HG03442 (cell line): ENCODE data around the gene DIPK1C.

Experiments
- ATAC-seq: cut with Tn5 transposase; IDR thresholded peaks from one replicate; pipeline ENCODE4 v1.9.1; 2021; ENCODE audit warnings: mild to moderate bottlenecking, moderate library complexity; ENCODE audit not compliant: unreplicated experiment

DIPK1C gene

DNA sequence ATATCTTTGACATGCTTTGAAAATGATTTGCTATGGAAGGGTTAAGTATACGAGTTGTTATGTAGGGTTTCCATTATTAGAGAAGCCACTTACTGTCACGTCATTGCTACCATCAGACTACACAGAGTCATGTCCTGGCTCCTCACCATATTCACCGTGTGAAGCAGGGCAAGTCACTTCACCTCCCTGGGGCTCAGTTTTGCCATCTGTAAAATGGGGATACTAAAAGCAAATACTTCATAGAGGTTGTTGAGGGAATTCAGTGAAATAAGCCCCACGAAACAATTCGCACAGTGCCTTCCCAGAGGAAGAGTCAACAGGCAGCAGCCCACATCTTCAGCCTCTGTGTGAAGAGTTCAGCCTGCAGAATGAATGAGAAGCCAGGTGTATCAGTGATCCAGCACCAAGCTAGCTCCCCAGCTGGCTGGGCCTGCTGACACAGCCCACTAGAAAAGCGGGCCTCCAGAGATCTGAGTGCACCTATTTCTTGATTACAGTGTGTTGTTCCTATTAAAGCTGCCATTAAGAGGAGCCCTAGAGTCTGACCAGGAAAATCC is 3.4 kb downstream of the DIPK1C start:
- ATAC-seq = no peak

DNA sequence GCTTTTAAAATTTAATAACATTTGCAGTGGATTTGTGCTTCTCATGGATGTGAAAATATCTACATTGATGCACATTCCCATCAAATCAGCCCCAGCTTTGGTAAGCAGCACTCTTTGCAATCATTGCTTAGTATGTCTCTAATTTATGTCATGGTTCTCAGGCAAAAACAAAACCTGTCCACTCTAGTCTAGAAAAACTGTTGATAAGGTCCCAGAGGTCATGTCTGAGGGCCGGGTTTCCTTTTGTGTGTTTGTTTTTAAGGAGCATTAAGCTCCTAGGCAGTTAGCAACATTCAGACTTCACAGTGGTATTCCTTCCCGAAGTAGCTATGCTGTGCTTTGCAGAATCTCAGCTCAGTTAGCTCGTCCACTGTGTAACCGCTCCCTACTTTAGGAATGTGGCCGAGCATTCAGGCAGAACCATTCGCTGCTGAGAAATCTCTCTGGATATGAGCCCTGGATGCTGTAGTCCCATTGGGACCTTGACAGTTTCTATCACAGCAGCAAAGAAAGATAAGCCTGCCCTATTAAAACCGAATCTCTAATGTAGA is 4.0 kb downstream of the DIPK1C start:
- no peak for ATAC-seq

DNA sequence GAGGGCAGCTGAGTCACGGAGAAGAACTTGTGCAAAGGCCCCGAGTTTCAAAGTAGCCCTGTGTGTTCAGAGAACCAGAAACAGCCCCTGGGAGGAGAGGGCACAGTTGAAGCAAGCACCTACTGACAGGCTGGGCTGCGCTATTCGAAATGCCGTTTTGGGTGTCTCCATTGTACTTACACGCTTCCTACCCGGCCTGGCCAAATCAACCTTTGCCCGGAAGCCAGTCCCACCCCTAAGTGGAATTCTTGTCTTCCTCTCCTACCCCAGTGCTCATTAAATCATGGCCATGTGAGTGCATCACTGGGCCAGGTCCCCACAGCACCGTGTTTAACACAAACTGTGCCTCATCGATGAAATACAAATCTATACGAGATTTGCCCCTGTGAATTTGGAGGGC is 6.0 kb downstream of the DIPK1C start:
- ATAC-seq = no peak

DNA sequence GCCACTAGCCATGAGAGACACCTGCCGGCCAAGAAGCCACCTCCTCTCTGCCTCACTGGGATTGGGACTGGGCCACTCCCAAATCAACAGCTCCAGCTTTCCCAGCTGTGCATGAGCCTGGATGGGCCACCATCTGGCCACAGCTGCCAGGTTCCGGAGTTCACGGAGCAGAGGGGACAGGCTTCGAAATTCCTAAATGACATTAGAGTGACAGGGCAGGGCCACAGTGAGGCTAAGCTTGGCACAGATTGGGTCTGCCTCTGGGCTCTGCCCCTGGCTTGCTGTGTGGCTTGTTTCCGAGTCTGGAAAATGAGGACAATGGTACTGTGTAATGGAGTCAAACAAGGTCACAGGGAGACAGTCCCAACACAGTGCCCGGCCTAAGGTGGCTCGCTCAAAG is 6.5 kb downstream of the DIPK1C start:
- ATAC-seq = no peak

DNA sequence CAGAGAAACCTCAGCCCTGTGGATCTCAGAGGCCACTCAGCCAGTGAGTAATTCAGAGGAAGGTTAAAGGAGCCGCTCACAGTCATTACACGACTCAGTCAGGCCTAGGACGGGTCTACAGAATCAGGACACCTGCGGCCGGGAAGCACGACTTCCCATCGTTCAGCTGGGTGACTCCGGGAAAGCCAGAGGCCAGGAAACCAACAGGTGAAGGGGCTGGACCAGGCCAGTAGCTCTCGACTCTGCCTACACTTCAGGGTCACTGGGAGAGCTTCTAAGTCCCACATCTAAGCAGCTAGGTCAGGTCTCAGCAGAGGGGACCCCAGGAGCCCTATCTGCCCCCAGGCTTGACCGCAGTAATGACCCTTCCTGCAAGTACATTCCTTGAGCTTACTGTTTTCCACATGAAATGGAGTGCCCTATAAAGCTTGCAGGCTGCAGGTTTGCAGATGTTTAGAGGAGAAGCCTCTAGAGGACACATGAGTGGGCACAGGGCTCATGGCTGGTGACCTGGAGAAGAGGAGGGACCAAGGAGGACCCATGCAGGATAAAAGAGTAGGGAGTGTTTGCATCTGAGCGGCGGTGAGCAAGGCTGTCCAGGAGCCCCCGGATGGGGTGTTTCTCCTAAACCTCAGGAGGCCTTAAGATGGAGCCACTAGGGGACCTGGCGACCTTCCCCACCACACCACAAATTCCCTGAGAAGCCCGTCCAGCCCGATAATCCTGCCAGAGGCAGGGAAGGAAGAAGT is 9.5 kb downstream of the DIPK1C start:
- no peak for ATAC-seq

DNA sequence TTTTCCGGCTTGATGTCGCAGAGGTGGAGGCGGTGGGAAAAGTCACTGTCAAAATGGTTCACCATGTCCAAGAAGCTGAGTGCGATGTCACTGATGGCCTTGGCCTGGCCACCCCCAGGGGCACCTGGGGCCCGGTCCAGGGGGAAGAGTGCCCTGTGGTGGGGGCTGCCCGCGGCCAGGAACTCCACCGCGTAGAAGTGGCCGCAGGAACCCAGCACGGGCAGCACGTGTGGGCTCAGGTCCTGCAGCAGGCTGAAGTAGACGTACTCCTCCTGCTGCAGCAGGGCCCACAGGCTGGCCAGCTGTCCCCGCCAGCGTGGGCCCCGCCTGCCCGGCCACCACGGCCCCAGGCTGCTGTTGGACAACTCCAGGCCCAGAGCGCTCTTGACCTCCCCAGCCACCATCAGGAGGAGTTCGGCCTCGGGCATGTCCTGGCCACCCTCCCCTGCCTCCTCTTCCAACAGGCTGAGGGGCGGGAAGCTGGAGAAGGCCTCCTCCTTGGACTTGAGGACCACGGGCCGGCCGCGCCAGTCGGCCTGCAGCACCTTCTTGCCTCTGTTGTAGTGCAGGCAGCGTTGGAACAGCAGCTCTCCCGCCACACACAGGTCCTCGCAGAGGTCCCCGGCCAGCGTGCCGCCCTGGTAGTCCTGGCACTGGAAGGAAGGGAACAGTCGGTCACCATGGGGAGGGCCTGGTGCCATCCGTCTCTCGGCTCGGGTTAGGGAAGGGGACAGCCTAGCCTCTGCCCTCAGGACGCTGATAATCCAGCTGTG is 10.3 kb downstream of the DIPK1C start:
- ATAC-seq = no peak

DNA sequence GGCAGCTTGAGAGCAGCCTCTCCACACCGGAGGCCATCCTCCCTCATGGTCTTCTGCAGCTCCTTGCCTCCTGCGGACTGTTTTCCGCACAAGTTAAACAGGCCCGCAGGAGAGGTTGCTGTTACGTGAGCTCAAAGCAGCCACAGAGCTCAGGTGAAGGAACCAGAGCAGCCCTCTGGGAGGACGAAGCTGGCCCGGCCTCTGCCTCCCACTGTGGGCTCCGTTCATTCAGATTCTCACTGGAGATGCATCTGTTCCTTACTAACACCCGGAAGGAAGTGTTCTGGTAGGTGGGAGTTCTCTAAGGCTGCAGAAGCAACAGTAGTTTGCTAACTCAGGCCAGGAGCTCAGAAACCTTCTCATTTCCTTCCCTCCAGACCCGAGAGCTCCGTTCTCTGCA is 10.9 kb downstream of the DIPK1C start:
- ATAC-seq = no peak

DNA sequence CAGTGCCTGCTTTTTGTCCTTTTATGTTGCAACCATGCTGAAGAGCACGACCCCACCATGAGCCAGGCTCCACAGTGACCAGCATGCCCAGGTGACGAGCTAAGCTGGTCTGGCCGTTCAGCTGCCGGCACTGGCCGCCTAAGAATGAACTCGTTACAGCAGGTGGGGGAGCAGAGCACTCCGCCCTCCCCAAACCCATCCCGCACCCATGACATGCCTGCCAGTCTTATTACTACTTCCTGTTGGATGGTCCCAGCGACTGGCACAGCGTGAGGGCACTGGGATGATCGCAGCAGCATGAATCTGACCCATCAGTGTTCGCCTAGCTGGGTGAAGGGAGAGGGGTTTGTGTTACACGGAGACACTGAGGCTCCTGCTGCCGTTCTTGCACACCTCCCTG is 11.5 kb downstream of the DIPK1C start:
- no peak for ATAC-seq

DNA sequence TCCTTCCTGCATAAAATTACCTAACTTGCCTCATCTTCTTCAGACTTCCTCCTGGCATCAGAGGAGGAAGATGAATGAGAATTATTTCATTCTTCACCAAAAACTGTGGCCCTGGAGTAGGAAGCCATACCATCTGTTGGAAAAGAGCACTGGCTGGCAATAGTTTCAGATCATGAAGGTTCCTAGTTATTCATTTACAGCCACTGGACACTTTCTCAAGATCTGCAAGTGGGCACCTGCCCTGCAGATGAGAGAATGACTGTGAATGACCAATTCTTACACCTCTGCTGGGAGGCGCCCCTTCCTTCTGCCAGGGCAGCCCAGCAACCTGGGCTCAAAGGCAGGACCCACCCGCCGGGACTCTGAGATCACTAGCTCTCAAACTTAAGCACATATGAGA is 13.0 kb downstream of the DIPK1C start:
- no peak for ATAC-seq

DNA sequence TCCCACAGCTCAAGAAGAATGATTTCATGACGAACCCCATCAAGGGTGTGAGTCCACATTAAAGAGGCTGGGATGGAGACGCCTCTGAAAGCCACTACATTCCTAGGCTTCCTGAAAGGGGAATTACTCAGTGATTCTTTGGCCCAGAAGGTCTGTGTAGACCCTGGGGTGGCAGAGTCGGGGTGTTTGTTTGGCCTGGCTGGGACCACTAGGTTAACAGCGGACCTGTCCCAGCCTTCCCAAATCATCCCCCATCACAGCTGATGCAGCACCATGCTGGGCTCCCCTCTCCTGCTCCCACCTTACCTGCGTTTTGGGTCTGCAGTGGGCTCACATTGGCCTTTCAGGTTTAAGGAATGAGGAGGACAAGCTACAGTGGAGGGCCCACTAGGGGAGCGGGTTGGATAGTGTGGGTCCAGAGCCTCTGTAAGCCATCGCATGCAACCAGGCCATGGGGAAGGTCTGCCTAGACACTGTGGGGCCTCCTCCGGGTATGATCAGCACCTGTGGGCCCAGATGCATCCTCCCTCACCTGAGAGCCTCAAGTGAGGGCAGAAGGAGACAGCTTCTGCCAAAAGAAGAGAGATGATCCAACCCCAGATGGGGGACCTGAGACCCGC is 16.2 kb downstream of the DIPK1C start:
- no peak for ATAC-seq

DNA sequence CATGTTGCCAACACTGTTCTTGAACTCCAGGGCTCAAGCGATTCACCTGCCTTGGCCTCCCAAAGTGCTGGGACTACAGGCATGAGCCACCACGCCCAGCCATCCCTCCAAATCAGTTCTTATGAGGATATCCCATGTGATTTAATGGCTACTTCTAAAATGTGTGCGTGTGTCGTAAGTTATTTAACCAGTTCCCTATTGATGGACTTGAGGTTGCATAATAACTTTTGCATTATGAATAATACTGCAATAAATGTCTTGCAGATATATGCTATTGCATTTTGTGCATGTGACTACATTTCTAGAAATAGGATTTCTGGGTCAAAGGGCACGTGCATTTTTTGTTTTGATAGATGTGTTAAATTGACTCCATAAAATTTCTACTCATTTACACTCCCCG is 19.0 kb downstream of the DIPK1C start:
- ATAC-seq = no peak

DNA sequence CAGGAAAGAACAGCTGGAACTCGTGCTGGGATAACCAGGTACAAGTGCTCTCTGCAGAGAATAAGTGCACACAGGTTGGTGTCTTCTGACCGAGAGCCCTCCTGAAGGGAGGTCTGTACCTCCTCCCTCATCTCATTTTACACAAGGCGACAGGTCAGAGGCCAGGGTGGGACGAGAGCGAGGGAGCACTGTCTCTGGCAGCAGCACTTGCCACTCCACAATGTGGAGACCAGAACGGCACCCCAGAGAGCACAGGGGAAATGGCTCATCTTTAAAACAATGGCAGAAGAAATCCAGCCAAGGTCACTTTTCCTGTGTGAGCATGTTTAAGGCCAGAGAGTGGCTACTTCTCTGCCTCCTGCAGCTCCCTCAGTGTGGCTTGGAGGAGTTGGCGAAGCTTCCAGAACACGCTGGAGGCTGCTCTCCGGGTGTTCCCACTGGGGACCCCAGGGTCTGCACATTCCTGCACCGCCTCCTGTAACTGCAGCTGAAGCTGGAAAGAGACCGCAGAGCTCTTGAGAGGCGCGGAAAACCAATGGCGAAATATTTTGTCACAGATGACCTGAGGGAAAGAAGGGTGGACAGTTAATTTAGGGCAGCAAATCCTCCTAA is 20.8 kb downstream of the DIPK1C start:
- no peak for ATAC-seq

DNA sequence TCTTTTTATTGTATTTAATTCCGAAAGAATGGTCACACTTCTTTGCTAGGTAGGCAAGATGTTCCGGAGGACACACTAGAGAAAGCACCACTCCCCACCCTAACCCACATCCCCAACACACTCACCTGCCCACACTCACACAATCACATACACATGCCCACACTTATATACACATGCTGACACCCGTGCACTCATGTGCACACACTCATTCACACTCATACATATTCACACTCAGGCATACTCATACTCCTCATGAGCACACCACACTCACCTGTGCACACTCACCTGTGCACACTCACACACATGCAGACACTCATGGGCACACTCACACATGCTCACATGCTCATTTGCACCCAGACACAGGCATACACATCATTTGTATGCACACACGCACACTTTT is 21.4 kb downstream of the DIPK1C start:
- ATAC-seq = no peak

DNA sequence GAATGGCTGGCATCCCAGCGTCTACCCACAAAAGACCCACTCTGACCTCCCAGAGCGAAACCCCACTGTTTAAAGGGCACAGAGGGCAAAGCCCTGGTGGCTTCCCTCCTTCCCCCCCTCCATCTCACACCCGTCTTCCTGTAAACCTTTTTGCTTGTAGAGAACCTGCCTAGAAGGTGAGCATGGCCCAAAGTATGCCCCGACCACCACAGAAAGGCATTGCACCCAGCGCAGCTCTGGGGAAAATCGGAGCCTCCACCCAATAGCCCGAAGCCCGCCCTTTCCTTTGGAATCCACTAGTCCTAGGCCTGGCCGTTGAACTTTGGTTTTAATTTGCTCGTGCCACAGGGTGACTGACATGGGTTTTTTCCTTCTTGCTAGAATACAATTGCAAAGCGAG is 22.6 kb downstream of the DIPK1C start:
- ATAC-seq = no peak

DNA sequence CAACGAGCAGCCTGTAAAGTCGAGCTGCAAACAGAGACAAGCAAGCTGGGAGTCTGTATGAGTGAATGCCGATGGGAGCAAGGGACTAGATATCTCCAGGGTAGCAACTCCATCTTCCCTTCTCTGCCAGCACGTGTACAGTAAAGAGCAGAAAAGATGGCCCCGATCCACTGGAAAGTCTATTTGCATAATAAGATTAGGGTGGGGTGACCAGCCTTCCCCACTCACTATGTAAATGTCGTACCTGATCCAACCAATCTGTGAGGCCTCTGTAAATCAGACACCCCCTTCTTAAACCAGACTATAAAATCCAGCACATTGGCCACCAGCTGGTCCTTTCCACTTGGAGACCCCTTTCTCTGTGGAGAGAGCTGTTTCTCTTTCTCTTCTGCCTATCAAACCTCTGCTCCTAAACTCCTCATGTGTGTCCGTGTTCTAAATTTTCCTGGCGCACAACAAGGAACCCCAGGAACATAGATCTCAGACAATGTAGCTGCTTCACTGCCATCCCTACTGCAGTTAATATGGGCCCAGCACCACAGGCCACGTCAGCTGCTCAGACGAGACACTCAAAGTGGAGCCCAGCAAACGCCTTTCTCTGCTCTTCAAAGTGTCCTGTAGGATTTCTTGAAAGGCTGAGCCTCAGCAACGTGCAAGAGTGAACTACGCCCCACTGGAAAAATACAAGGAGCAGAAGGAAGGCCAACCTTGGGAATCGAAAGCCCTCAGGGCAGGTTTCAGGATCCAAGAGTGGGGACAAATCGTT is 26.1 kb downstream of the DIPK1C start:
- no peak for ATAC-seq

DNA sequence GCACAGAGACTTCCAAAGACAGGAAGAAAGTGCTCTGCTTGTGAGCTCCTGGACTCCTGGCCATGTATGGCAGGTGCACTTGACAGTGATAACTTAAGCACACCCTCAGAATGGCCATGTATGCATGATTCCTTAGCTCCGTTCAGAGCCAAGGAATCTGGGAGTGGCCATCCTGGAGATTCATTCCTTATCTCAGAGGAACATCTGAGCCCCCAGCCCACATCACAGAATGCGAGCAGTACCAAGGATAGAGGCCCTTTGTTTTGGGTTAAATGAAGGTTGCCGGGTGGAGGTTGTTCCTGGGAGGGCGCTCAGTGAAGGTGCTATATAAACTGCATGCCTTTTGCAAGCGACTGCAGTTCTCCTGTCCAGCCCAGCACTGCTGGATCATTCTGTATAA is 26.9 kb downstream of the DIPK1C start:
- ATAC-seq = no peak

DNA sequence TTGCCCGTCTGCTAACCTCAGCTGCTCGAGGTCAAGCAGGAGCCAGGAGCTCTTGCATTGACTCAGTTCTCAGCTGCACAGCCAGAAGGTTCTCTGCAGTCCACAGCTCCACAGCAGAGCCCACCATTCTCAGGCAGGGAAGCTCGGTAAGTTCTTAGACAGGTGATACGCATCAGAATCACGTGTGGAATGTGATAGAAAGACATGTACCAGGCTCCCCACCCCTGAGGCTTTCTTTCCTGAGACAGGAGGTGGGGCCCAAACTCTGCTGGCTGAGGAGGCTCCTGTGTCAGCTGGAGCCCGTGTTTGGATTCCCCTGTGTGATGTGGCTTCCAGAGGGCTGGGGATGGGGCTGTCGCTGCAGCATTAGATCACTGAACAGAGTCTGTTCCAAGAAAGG is 28.0 kb downstream of the DIPK1C start:
- ATAC-seq = no peak

DNA sequence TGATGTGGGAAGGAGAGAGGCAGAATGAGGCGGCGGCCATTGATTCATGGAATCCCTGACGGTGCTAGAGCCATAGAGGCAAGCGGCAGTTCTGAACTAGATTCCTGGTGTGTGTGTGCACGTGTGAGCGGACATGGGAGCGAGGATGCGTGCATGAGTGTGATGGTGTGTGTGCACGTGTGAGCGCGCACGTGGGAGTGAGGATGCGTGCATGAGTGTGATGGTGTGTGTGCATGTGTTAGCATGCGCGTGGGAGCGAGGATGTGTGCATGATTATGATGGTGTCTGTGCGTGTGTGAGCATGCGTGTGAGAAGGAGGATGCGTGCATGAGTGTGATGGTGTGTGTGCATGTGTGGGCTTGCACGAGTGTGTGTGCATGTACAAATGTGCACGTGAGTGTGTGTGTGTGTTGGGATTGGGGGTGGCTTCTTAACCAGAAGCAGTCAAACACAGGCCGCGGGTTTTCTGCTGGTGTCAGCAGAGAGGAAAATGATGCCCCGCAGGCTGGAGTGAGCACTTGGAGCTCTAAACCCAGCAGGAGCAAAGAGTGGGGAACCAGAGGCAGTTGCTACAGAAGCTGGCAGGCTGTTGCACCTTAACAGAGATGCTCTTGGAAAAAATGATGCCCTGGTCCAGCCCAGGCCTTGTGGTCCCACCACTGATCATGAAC is 29.5 kb downstream of the DIPK1C start:
- no peak for ATAC-seq

DNA sequence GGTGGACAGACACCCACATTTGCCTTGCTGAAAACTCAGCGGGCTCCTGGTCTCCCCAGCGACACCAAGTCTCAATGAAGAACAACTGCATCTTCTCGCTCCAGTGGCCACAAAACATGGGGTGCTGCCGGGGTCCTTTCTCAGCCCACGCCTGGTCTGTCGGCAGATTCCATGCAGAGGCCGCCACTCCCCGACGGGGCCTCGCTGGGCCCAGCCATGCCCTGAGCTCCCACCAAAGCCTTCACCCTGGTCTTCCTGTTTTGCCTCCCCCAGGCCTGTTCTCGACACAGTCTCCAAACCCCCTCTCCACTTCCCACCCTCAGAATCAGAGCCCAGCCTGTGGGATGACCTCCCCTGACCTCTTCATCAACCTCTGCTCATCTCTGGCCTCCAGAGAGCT is 31.2 kb downstream of the DIPK1C start:
- ATAC-seq = no peak

DNA sequence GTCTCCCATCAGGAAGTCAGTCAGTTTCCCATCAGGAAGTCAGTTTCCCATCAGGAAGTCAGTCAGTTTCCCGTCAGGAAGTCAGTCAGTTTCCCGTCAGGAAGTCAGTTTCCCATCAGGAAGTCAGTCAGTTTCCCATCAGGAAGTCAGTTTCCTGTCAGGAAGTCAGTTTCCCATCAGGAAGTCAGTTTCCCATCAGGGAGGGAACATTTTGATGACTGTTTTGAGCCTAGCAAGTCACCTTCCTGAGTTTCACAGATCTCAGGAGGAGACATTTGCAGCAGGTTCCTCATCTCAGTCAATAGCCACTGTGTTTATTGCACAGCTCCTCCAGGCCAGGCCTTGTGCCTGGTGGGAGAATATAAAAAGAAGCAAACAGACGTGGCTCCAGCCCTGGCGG is 31.9 kb downstream of the DIPK1C start:
- ATAC-seq = no peak
